HEK293 (cell line): Measurements from ENCODE around the gene MAVS.

Experiments used
- CTCF ChIA-PET: fragments of 350-600 bp; formaldehyde crosslinking; extraction: SDS; loops from one replicate; lab custom pipeline; 2021; ENCODE audit warnings: antibody characterized with exemption; lab: Yijun Ruan, JAX
- POLR2A ChIA-PET: fragments of 300-600 bp; formaldehyde crosslinking; extraction: SDS; loops from one replicate; lab custom pipeline; 2020; ENCODE audit warnings: antibody characterized with exemption, inconsistent platforms; lab: Yijun Ruan, JAX
- H3K27ac ChIP-seq: fragments of 200-500 bp; sonication (Bioruptor generic); 2 replicates; pipeline ENCODE4 v1.5.1; 2014; ENCODE audit warnings: low read depth, low read length, control low read depth, inconsistent platforms; ENCODE audit errors: extremely low read depth
- H3K36me3 ChIP-seq, 2 experiments: fragments of 200-500 bp in 1 of 2; sonication (Bioruptor generic) in 1 of 2; 1 replicate in 1 of 2; 2 replicates in 1 of 2; pipeline ENCODE4 v1.5.1; 2014 to 2017; ENCODE audit warnings: inconsistent platforms in 2 of 2, low read length in 2 of 2; ENCODE audit not compliant: control insufficient read depth in 2 of 2, insufficient read depth in 1 of 2
- H3K4me1 ChIP-seq: fragments of 200-500 bp; sonication (Bioruptor generic); 2 replicates; pipeline ENCODE4 v1.5.1; 2014; ENCODE audit warnings: mild to moderate bottlenecking, low read length, inconsistent platforms; ENCODE audit not compliant: control insufficient read depth, insufficient read depth
- H3K4me3 ChIP-seq: 2 replicates; pipeline ENCODE4 v1.5.1; 2011; ENCODE audit warnings: low read depth, mild to moderate bottlenecking, control low read depth, low read length, moderate library complexity
- H3K9me3 ChIP-seq: fragments of 200-500 bp; sonication (Bioruptor generic); 2 replicates; pipeline ENCODE4 v1.5.1; 2014; ENCODE audit warnings: low read depth, low read length, inconsistent platforms; ENCODE audit not compliant: control insufficient read depth, insufficient read depth
- MYNN ChIP-seq: fragments of 450-650 bp; formaldehyde crosslinking; IDR thresholded peaks from 2 replicates; pipeline ENCODE4 v1.5.1; 2016; ENCODE audit warnings: missing biosample characterization, missing genetic modification characterization, borderline replicate concordance
- TRIM28 ChIP-seq: IDR thresholded peaks from 2 replicates; pipeline ENCODE4 v1.6.1; 2011; ENCODE audit warnings: low read length, control low read depth, borderline replicate concordance
- YY2 ChIP-seq: fragments of 450-650 bp; formaldehyde crosslinking; IDR thresholded peaks from 2 replicates; pipeline ENCODE4 v1.5.1; 2016; ENCODE audit warnings: missing biosample characterization, missing genetic modification characterization
- ZBTB17 ChIP-seq: fragments of 450-650 bp; formaldehyde crosslinking; IDR thresholded peaks from 2 replicates; pipeline ENCODE4 v1.5.1; 2016; ENCODE audit warnings: missing biosample characterization, missing genetic modification characterization
- ZFHX2 ChIP-seq: fragments of 450-650 bp; formaldehyde crosslinking; conservative IDR thresholded peaks from 2 replicates; pipeline ENCODE4 v1.5.1; 2016; ENCODE audit warnings: missing biosample characterization, missing genetic modification characterization
- ZFP41 ChIP-seq: fragments of 450-650 bp; formaldehyde crosslinking; IDR thresholded peaks from 2 replicates; pipeline ENCODE4 v1.5.1; 2016; ENCODE audit warnings: missing biosample characterization, missing genetic modification characterization, borderline replicate concordance
- ZNF140 ChIP-seq: fragments of 450-650 bp; formaldehyde crosslinking; IDR thresholded peaks from 2 replicates; pipeline ENCODE4 v1.5.1; 2016; ENCODE audit warnings: missing biosample characterization, missing genetic modification characterization
- ZNF16 ChIP-seq: fragments of 450-650 bp; formaldehyde crosslinking; IDR thresholded peaks from 2 replicates; pipeline ENCODE4 v1.5.1; 2016; ENCODE audit warnings: low read depth, missing biosample characterization, missing genetic modification characterization
- ZNF211 ChIP-seq: fragments of 450-650 bp; formaldehyde crosslinking; IDR thresholded peaks from 2 replicates; pipeline ENCODE4 v1.5.1; 2016; ENCODE audit warnings: low read depth, missing biosample characterization, missing genetic modification characterization
- ZNF274 ChIP-seq, 2 experiments: fragments of 200-500 bp in 1 of 2; fragments of 450-650 bp in 1 of 2; sonication (Bioruptor generic) in 1 of 2; formaldehyde crosslinking in 1 of 2; IDR thresholded peaks; 2 replicates each; pipeline versions ENCODE4 v1.5.1 to v1.6.1; 2014 to 2016; ENCODE audit warnings: borderline replicate concordance in 1 of 2, inconsistent platforms in 1 of 2, low read length in 1 of 2, missing biosample characterization in 1 of 2, missing genetic modification characterization in 1 of 2
- ZNF302 ChIP-seq: fragments of 450-650 bp; formaldehyde crosslinking; IDR thresholded peaks from 2 replicates; pipeline ENCODE4 v1.5.1; 2016; ENCODE audit warnings: missing biosample characterization, missing genetic modification characterization, low read depth
- ZNF324 ChIP-seq: fragments of 450-650 bp; formaldehyde crosslinking; IDR thresholded peaks from 2 replicates; pipeline ENCODE4 v1.5.1; 2016; ENCODE audit warnings: missing biosample characterization, missing genetic modification characterization
- ZNF354C ChIP-seq: fragments of 450-650 bp; formaldehyde crosslinking; IDR thresholded peaks from 2 replicates; pipeline ENCODE4 v1.5.1; 2016; ENCODE audit warnings: missing biosample characterization, missing genetic modification characterization, low read depth, borderline replicate concordance
- ZNF391 ChIP-seq: fragments of 450-650 bp; formaldehyde crosslinking; IDR thresholded peaks from 2 replicates; pipeline ENCODE4 v1.5.1; 2016; ENCODE audit warnings: low read depth, missing biosample characterization, missing genetic modification characterization, borderline replicate concordance
- ZNF549 ChIP-seq: fragments of 450-650 bp; IDR thresholded peaks from 2 replicates; pipeline ENCODE4 v1.5.1; 2018; ENCODE audit warnings: missing biosample characterization, missing genetic modification characterization, mild to moderate bottlenecking, inconsistent platforms, moderate library complexity
- ZNF596 ChIP-seq: fragments of 450-650 bp; IDR thresholded peaks from 2 replicates; pipeline ENCODE4 v1.5.0; 2018; ENCODE audit warnings: missing biosample characterization, mild to moderate bottlenecking, missing genetic modification characterization, moderate library complexity
- ZNF624 ChIP-seq: fragments of 450-650 bp; formaldehyde crosslinking; IDR thresholded peaks from 2 replicates; pipeline ENCODE4 v1.5.1; 2017; ENCODE audit warnings: missing biosample characterization, missing genetic modification characterization
- ZNF785 ChIP-seq: fragments of 450-650 bp; formaldehyde crosslinking; IDR thresholded peaks from 2 replicates; pipeline ENCODE4 v1.5.1; 2016; ENCODE audit warnings: missing biosample characterization, missing genetic modification characterization
- ZSCAN16 ChIP-seq: fragments of 450-650 bp; formaldehyde crosslinking; IDR thresholded peaks from 2 replicates; pipeline ENCODE4 v1.5.1; 2016; ENCODE audit warnings: missing biosample characterization, missing genetic modification characterization
- TF ChIP-seq, protein P1 (sequence below): fragments of 450-650 bp; formaldehyde crosslinking; IDR thresholded peaks from 2 replicates; pipeline ENCODE4 v1.5.1; 2017; ENCODE audit warnings: missing biosample characterization, missing genetic modification characterization
- TF ChIP-seq, protein P2 (sequence below): fragments of 450-650 bp; formaldehyde crosslinking; IDR thresholded peaks from 2 replicates; pipeline ENCODE4 v1.5.1; 2016; ENCODE audit warnings: missing biosample characterization, missing genetic modification characterization

MAVS gene

DNA sequence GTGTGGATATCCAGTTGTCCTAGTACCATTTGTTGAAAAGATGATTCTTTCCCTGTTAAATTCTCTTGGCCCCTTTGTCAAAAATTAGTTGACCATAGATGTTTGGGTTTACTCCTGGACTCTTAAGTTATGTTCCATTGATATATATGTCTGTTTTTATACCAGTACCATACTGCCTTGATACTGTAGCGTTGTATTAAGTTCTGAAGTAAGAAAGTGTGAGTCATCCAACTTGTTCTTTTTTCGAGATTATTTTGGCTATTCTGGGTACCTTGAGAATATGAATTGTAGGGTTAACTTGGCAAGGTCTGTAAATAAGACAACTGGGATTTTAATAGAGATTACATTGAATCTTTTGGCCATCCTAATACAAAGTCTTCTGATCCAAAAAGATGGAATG is 69.1 kb downstream of the MAVS start:
- Histone ChIP-seq H3K9me3 (no peaks in the 10 kb centered on the region), H3K27ac (no peak overlapping the region), H3K36me3 (peaks cover 73 to 92% of the 10 kb centered on the region in 2 experiments), H3K4me1 (0 out of 2 replicates have a peak, but pooled peaks cover 2% of the 10 kb centered on the region), H3K4me3 (no peak overlapping the region)
- ChIA-PET CTCF (interaction anchor here (1.7 kb wide), 1 partner anchor 156 kb away, joined by 4 read pairs; no protein-coding TSS in a partner anchor), POLR2A (no interaction called here)
- TF ChIP-seq YY2 (tag by site-specific recombination), result no peak
- TF ChIP-seq, protein P1, sequence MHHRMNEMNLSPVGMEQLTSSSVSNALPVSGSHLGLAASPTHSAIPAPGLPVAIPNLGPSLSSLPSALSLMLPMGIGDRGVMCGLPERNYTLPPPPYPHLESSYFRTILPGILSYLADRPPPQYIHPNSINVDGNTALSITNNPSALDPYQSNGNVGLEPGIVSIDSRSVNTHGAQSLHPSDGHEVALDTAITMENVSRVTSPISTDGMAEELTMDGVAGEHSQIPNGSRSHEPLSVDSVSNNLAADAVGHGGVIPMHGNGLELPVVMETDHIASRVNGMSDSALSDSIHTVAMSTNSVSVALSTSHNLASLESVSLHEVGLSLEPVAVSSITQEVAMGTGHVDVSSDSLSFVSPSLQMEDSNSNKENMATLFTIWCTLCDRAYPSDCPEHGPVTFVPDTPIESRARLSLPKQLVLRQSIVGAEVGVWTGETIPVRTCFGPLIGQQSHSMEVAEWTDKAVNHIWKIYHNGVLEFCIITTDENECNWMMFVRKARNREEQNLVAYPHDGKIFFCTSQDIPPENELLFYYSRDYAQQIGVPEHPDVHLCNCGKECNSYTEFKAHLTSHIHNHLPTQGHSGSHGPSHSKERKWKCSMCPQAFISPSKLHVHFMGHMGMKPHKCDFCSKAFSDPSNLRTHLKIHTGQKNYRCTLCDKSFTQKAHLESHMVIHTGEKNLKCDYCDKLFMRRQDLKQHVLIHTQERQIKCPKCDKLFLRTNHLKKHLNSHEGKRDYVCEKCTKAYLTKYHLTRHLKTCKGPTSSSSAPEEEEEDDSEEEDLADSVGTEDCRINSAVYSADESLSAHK (tag by site-specific recombination), result no peak
- no peak for TF ChIP-seq TRIM28
- TF ChIP-seq ZFP41, result no peak
- TF ChIP-seq ZNF785 (tag by site-specific recombination), result no peak
- no peak for TF ChIP-seq ZBTB17 (tag by site-specific recombination)
- TF ChIP-seq MYNN (tag by site-specific recombination), result no peak
- no peak for TF ChIP-seq ZNF391 (tag by site-specific recombination)
- no peak for TF ChIP-seq ZFHX2 (tag by site-specific recombination)

DNA sequence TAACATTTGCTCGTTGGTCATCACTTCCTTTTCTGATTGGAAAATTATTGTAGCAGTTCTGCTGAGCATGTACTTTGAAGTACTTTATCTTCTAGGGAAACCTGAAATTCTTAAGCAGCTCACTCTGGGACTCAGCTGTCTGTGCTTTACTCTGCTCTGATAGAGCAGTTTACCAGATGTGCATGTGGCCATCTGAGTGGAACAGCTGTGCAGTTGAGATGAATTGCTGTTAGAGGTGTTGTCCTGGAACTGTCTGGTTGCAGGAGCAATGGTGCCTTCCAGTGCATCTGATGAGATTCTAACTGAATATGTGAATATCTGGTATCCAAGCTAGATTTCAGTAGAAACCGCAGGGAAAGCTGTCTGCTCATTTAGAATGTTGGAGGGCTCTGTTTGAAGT is 69.7 kb downstream of the MAVS start:
- H3K27ac ChIP-seq, result no peak overlapping the region
- POLR2A ChIA-PET, result no interaction called here
- no peaks in the 10 kb centered on the region for H3K9me3 ChIP-seq
- TF ChIP-seq ZNF16 (tag by site-specific recombination), result no peak
- TF ChIP-seq ZNF324 (tag by site-specific recombination), result no peak
- 0 out of 2 replicates have a peak, but pooled peaks cover 2% of the 10 kb centered on the region for H3K4me1 ChIP-seq
- no peak overlapping the region for H3K4me3 ChIP-seq
- CTCF ChIA-PET, result interaction anchor here (0.6 to 1.7 kb wide), 3 partner anchors 105 to 155 kb away, joined by 3 to 4 read pairs (median 4); no protein-coding TSS in a partner anchor
- peaks cover 73 to 91% of the 10 kb centered on the region in 2 experiments for H3K36me3 ChIP-seq

DNA sequence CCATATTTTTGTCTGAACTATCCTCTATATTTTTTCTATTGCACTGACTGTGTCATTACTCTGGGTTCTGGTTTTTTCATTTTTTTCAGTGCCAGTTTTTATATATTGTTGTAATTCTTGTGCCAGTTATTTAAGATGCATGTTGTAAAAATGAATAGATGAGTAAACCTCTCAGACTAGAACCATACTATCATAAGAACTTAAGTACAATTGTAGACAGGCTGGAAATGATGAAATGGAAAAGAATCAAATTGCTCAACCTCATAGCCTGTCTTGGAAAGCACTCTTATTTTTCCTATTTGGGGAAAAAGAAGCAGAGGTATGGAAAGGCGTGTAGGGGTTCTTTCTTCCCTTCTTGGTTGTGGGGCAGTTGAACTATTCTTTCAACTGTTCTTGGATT is 72.7 kb downstream of the MAVS start:
- ChIA-PET POLR2A (no interaction called here), CTCF (interaction anchor here (1.4 kb wide), 1 partner anchor 153 kb away, joined by 4 read pairs; no protein-coding TSS in a partner anchor)
- Histone ChIP-seq H3K36me3 (peaks cover 67 to 92% of the 10 kb centered on the region in 2 experiments), H3K4me1 (0 out of 2 replicates have a peak, but pooled peaks cover 2% of the 10 kb centered on the region), H3K9me3 (no peaks in the 10 kb centered on the region), H3K27ac (no peak overlapping the region), H3K4me3 (no peak overlapping the region)
- TF ChIP-seq ZNF354C (tag by site-specific recombination) (no peak), ZNF274 (IDR thresholded peaks at IDR 0.05; ENCODE audit: low read length) (no peak), ZNF274 (tag by site-specific recombination; IDR thresholded peaks at IDR 0.05; ENCODE audit: borderline replicate concordance) (no peak), ZNF140 (tag by site-specific recombination) (no peak), ZSCAN16 (no peak), ZNF624 (tag by site-specific recombination) (no peak), ZNF596 (tag by site-specific recombination) (no peak), ZBTB17 (tag by site-specific recombination) (no peak), ZNF302 (tag by site-specific recombination) (no peak), ZNF549 (no peak), ZNF211 (tag by site-specific recombination) (no peak)
- TF ChIP-seq, protein P2, sequence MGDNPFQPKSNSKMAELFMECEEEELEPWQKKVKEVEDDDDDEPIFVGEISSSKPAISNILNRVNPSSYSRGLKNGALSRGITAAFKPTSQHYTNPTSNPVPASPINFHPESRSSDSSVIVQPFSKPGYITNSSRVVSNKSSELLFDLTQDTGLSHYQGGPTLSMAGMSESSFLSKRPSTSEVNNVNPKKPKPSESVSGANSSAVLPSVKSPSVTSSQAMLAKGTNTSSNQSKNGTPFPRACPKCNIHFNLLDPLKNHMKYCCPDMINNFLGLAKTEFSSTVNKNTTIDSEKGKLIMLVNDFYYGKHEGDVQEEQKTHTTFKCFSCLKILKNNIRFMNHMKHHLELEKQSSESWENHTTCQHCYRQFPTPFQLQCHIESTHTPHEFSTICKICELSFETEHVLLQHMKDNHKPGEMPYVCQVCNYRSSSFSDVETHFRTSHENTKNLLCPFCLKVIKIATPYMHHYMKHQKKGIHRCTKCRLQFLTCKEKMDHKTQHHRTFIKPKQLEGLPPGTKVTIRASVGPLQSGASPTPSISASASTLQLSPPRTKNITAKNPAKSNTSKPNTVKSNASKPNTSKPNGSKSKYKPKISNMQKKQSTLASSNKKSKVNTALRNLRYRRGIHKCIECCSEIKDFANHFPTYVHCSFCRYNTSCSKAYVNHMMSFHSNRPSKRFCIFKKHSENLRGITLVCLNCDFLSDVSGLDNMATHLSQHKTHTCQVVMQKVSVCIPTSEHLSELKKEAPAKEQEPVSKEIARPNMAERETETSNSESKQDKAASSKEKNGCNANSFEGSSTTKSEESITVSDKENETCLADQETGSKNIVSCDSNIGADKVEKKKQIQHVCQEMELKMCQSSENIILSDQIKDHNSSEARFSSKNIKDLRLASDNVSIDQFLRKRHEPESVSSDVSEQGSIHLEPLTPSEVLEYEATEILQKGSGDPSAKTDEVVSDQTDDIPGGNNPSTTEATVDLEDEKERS (tag by site-specific recombination), result no peak
